AG09309 (cell line): ENCODE results near the gene CA6.

Source experiments
- DNase-seq: peaks from one replicate; pipeline ENCODE4 v3.0.0-alpha.2; 2010; ENCODE audit warnings: low read depth
- H3K4me3 ChIP-seq: 2 replicates; pipeline ENCODE4 v1.5.1; 2011; ENCODE audit warnings: mild to moderate bottlenecking, low read depth, low read length, moderate library complexity; ENCODE audit not compliant: control insufficient read depth
- TF ChIP-seq, protein P1 (sequence below): IDR thresholded peaks from 2 replicates; pipeline ENCODE4 v1.5.1; 2011; ENCODE audit warnings: mild to moderate bottlenecking, low read depth, low read length, inconsistent platforms; ENCODE audit not compliant: insufficient read depth, control insufficient read depth; ENCODE audit errors: missing control alignments

Gene CA6

GRCh38 chr1:8943498-8944405, 1.9 kb upstream of the CA6 start:
- DNase-seq = no peak
- no peak overlapping the region for H3K4me3 ChIP-seq
- TF ChIP-seq, protein P1, sequence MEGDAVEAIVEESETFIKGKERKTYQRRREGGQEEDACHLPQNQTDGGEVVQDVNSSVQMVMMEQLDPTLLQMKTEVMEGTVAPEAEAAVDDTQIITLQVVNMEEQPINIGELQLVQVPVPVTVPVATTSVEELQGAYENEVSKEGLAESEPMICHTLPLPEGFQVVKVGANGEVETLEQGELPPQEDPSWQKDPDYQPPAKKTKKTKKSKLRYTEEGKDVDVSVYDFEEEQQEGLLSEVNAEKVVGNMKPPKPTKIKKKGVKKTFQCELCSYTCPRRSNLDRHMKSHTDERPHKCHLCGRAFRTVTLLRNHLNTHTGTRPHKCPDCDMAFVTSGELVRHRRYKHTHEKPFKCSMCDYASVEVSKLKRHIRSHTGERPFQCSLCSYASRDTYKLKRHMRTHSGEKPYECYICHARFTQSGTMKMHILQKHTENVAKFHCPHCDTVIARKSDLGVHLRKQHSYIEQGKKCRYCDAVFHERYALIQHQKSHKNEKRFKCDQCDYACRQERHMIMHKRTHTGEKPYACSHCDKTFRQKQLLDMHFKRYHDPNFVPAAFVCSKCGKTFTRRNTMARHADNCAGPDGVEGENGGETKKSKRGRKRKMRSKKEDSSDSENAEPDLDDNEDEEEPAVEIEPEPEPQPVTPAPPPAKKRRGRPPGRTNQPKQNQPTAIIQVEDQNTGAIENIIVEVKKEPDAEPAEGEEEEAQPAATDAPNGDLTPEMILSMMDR = no peak

DNA sequence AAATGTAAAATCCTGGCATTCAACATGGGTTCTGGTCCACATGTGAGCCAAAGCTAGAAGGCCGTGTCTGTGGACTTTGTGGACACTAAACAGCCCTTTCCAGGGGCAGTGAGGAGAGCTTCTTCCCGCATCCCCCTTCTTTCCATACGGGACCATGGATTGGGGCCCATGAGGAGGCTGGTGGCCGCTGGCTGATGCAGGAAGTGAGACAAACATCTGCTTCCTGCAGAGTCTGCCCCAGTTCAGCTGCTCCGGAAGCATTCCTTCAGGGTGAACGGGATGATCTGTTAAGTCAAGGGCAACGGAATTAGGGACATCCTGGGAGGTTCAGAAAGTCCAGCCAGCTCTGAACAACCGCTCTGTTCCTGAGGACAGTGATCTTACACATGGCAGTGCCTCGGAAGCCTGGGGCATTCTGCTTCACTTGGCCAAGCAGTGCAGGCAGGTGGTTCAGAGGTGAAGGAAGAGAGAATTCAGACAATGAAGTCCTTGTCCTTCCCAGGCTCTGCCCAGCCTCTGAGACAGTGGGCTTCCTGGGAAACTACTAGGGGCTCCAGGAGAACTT, 1.5 kb downstream of the CA6 start:
- no peak for DNase-seq
- TF ChIP-seq, protein P1 = no peak

DNA sequence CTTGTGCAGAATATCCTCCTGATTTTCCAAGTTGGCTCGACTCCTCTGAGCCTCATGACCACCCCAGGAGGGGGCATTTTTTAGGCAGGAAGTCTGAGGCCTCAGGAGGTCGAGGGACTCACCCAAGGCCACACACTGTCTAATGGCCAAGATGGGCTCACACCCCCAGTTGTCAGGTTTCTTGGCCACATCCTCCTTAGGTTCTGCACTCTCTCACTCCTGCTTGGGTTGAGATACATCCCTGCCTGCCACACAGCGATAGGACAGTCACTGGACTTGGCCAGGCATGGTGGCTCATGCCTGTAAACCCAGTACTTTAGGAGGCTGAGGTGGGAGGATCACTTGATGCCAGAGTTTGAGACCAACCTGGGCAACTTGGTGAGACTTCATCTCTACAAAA, 4.6 kb downstream of the CA6 start:
- TF ChIP-seq, protein P1 = no peak
- no peak for DNase-seq
- no peak overlapping the region for H3K4me3 ChIP-seq

More for the DNA sequence above, 1.5 kb downstream of the CA6 start:
- no peak overlapping the region for H3K4me3 ChIP-seq

- TF ChIP-seq, protein P1 = no peak
- no peak for DNase-seq
These were observed 5.6 kb downstream of the CA6 start for GRCh38 chr1:8951231-8951630.

DNA sequence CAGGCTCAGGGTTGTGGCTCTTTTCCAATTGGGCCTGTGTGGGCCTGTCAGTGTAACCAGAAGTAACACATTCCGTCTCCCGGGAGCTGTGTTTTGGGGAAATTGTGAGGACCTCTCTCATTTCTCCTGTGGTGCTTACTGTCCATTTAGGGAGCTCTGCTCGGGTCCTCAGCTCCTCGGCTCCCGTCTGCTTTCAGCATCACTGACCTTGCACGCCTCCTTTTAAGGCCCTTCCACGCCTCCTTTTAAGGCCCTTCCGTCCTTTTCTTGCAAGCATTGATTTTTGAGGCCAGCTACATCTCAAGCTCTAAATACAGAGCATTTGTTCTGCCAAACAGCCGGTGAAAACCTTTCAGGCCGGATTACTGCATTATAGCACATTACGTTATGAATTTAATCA, 9.7 kb downstream of the CA6 start:
- no peak for DNase-seq
- H3K4me3 ChIP-seq = no peak overlapping the region
- TF ChIP-seq, protein P1 = no peak

More at GRCh38 chr1:8951231-8951630, 5.6 kb downstream of the CA6 start:
- no peak overlapping the region for H3K4me3 ChIP-seq

GRCh38 chr1:8956461-8957349, 11.0 kb downstream of the CA6 start:
- TF ChIP-seq, protein P1 = no peak
- no peak overlapping the region for H3K4me3 ChIP-seq
- no peak for DNase-seq
